MCF 10A (cell line): Measurements from ENCODE around the gene SND1. TPM values are rescaled to one million over a fixed set of nuclear protein-coding genes. Genes with fewer than 3 reads are reported as not detected.

Source experiments
- BruUV-seq: library from RNA; stranded (reverse); fragments of 400-500 nt; replicated peaks from 2 replicates; lab custom pipeline; 2021; lab: Mats Ljungman, UMichigan
- CTCF ChIA-PET: fragments of 300-600 bp; sonication (Branson Sonifier 250); formaldehyde crosslinking; extraction: SDS; loops from one replicate; lab custom pipeline; 2021; ENCODE audit warnings: antibody characterized with exemption, inconsistent platforms; lab: Yijun Ruan, JAX
- POLR2A ChIA-PET: fragments of 300-600, 350-650 bp; sonication (Branson Sonifier 250); formaldehyde crosslinking; extraction: SDS; loops from one replicate; lab custom pipeline; 2020; ENCODE audit warnings: antibody characterized with exemption, inconsistent platforms; lab: Yijun Ruan, JAX
- DNase-seq: peaks from one replicate; pipeline ENCODE4 v3.0.0-alpha.2; 2018; ENCODE audit not compliant: unreplicated experiment
- H3K27ac Mint-ChIP-seq: one replicate; pipeline ENCODE4 v1.8.0; 2022; ENCODE audit warnings: mild to moderate bottlenecking, low read depth, mixed read lengths; ENCODE audit not compliant: unreplicated experiment
- H3K27me3 Mint-ChIP-seq: one replicate; pipeline ENCODE4 v1.8.0; 2022; ENCODE audit warnings: mixed read lengths; ENCODE audit not compliant: insufficient read depth, unreplicated experiment
- H3K36me3 Mint-ChIP-seq: one replicate; pipeline ENCODE4 v1.8.0; 2022; ENCODE audit warnings: mild to moderate bottlenecking, moderate library complexity, mixed read lengths; ENCODE audit not compliant: insufficient read depth, unreplicated experiment
- H3K4me1 Mint-ChIP-seq: one replicate; pipeline ENCODE4 v1.8.0; 2022; ENCODE audit warnings: mixed read lengths; ENCODE audit not compliant: insufficient read depth, unreplicated experiment
- H3K4me3 Mint-ChIP-seq: one replicate; pipeline ENCODE4 v1.8.0; 2022; ENCODE audit warnings: mild to moderate bottlenecking, moderate library complexity, mixed read lengths; ENCODE audit not compliant: unreplicated experiment
- H3K9me3 Mint-ChIP-seq: one replicate; pipeline ENCODE4 v1.8.0; 2022; ENCODE audit warnings: mixed read lengths; ENCODE audit not compliant: unreplicated experiment
- intact Hi-C: fragments of 100-400 bp; cut with micrococcal nuclease; formaldehyde crosslinking; loops from 2 replicates; pipeline ENCODE4 v1.14.1; 2022
- total RNA-seq: library from RNA; stranded (reverse); gene quantifications from 2 replicates; pipeline ENCODE4 v1.2.3, GENCODE V29; 2022
- TF ChIP-seq, protein P1 (sequence below): fragments of 200-600 bp; IDR thresholded peaks from one replicate; pipeline ENCODE4 v1.8.0; 2022; ENCODE audit warnings: antibody characterized with exemption, mild to moderate bottlenecking; ENCODE audit not compliant: unreplicated experiment

SND1 gene
- total RNA-seq, 1 experiment from 2014 or later: 297 TPM

DNA sequence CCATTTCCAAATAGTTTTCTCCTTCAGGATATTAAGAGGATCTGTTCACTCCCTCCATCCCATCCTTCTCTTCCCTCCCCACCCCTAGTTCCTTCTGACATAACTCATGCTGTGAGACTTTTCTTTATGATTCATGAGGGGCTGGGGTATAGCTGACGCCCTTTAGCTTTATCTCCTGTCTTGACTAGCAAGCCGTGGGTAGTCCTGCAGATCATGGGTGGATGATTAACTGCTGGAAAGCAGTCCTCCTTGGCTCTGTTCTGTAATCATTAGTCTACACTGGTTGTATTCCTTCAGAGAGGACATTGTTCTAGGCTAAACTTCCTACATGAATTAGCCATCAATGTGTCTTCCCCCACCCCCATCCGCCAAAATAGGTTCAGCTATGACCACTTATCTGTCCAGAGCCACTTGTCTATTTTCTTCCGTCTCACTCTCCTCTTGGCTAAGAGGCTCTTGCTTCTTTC lies 243.9 kb downstream of the SND1 start:
- H3K4me3 Mint-ChIP-seq: no peak overlapping the region
- H3K27ac Mint-ChIP-seq: no peak overlapping the region
- DNase-seq: no peak
- intact Hi-C loops: no loop called here
- ChIA-PET CTCF (interaction anchor here (0.6 to 1.0 kb wide), 4 partner anchors 9 to 313 kb away, joined by 3 read pairs; no protein-coding TSS in a partner anchor), POLR2A (no interaction called here)
- TF ChIP-seq, protein P1, sequence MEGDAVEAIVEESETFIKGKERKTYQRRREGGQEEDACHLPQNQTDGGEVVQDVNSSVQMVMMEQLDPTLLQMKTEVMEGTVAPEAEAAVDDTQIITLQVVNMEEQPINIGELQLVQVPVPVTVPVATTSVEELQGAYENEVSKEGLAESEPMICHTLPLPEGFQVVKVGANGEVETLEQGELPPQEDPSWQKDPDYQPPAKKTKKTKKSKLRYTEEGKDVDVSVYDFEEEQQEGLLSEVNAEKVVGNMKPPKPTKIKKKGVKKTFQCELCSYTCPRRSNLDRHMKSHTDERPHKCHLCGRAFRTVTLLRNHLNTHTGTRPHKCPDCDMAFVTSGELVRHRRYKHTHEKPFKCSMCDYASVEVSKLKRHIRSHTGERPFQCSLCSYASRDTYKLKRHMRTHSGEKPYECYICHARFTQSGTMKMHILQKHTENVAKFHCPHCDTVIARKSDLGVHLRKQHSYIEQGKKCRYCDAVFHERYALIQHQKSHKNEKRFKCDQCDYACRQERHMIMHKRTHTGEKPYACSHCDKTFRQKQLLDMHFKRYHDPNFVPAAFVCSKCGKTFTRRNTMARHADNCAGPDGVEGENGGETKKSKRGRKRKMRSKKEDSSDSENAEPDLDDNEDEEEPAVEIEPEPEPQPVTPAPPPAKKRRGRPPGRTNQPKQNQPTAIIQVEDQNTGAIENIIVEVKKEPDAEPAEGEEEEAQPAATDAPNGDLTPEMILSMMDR: no peak
- H3K4me1 Mint-ChIP-seq: peaks cover 15% of the 10 kb centered on the region
- no peaks in the 10 kb centered on the region for H3K9me3 Mint-ChIP-seq
- no TSS peak for BruUV-seq
- H3K36me3 Mint-ChIP-seq: peaks cover 41% of the 10 kb centered on the region
- H3K27me3 Mint-ChIP-seq: no peaks in the 10 kb centered on the region

GRCh38 chr7:127896659-127897058 lies 244.7 kb downstream of the SND1 start:
- Mint-ChIP-seq H3K27ac (no peak overlapping the region), H3K36me3 (peaks cover 33% of the 10 kb centered on the region), H3K27me3 (no peaks in the 10 kb centered on the region), H3K9me3 (no peaks in the 10 kb centered on the region), H3K4me3 (no peak overlapping the region), H3K4me1 (peaks cover 15% of the 10 kb centered on the region)
- TF ChIP-seq, protein P1: no peak
- no peak for DNase-seq
- POLR2A ChIA-PET: interaction anchor here (1.0 kb wide), 1 partner anchor 9 kb away, joined by 3 read pairs; no protein-coding TSS in a partner anchor
- intact Hi-C loops: no loop called here
- BruUV-seq: no TSS peak
- CTCF ChIA-PET: interaction anchor here (0.6 to 1.0 kb wide), 5 partner anchors 9 to 578 kb away, joined by 3 read pairs; no protein-coding TSS in a partner anchor

- Mint-ChIP-seq H3K4me3 (no peak overlapping the region), H3K9me3 (no peaks in the 10 kb centered on the region), H3K4me1 (peaks cover 15% of the 10 kb centered on the region), H3K27me3 (no peaks in the 10 kb centered on the region), H3K27ac (no peak overlapping the region), H3K36me3 (peaks cover 23% of the 10 kb centered on the region)
- intact Hi-C loops: no loop called here
- ChIA-PET POLR2A (no interaction called here), CTCF (interaction anchor here (0.9 kb wide), 1 partner anchor 311 kb away, joined by 3 read pairs; no protein-coding TSS in a partner anchor)
- no TSS peak for BruUV-seq
- DNase-seq: peak; percentile 20
- TF ChIP-seq, protein P1: no peak
Observed at GRCh38 chr7:127897704-127898454, 245.9 kb downstream of the SND1 start.

DNA sequence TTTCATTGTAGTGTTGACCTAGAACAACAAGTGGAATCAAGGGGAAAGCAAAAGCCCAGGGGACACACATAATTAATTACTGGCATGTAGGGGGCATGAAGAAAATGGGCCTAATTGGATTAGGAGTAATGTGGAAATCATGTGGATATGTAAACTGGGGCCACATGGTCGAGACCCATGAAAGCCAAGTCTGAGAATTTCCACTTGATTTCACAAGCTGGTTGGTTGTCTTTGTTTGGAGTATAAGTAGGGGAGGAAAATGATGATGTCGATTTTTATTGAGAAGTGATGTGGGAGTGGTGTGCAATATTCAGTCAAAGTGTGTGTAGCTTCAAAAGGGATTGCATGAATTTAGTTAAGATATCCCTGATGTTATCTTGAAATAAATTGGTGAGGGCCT lies 247.4 kb downstream of the SND1 start:
- DNase-seq: no peak
- Mint-ChIP-seq H3K27me3 (no peaks in the 10 kb centered on the region), H3K27ac (no peak overlapping the region), H3K4me1 (peaks cover 6% of the 10 kb centered on the region), H3K9me3 (no peaks in the 10 kb centered on the region), H3K36me3 (peaks cover 17% of the 10 kb centered on the region), H3K4me3 (no peak overlapping the region)
- no TSS peak for BruUV-seq
- ChIA-PET CTCF (interaction anchor here (0.6 to 1.3 kb wide), 4 partner anchors 11 to 125 kb away, joined by 3 to 5 read pairs (median 4); no protein-coding TSS in a partner anchor), POLR2A (no interaction called here)
- intact Hi-C loops: no loop called here
- TF ChIP-seq, protein P1: no peak
